AG20443 (cell line): Measurements from ENCODE around the gene TPRA1.
"Not testable (repeated sequence)": the region's sequence is repeated elsewhere in the genome, so short reads cannot be mapped to it uniquely, and the experiment has no call there.

Source experiments
- DNase-seq: peaks from one replicate; pipeline ENCODE4 v3.0.0; 2012; ENCODE audit warnings: low spot score, mixed read lengths

TPRA1 gene

GRCh38 chr3:127536830-127537812 lies 53.4 kb downstream of the TPRA1 start:
- no peak for DNase-seq

- no peak for DNase-seq
Measured at GRCh38 chr3:127535901-127536829, 54.4 kb downstream of the TPRA1 start.

DNA sequence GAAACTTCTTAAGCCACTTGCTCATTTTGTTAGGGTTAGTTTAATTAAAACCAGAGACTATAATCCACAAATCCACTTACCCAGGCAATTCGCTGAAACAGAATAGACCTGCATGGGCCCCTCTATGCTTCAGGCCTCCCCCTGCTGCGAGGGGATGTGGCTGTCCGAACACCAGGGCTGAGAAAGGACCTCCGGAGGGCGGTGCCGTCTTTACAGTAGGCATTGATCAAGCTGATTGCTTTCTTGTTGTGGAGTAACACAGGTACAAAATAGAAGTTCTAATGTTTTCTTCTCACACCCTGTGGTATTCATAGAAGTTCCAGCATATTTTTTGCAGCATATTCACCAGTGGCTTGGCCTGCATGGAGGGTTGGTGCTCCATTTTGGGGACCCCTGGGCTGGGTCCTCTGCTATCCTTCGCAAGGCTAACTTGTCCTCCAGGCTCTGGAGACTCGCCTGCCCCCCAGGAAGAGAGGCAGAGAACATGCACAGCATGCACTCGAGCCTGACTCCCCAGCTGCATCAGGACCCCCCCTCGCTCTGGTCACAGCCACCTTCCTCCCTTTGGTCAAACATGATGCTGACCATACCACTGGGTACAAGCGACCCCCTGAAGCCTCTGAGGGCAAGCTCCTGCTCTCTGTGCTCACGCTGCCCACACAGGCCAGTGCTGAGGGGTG lies 55.3 kb downstream of the TPRA1 start:
- DNase-seq: no peak

- DNase-seq: no peak
Measured at GRCh38 chr3:127534564-127534963, 56.0 kb downstream of the TPRA1 start.

DNA sequence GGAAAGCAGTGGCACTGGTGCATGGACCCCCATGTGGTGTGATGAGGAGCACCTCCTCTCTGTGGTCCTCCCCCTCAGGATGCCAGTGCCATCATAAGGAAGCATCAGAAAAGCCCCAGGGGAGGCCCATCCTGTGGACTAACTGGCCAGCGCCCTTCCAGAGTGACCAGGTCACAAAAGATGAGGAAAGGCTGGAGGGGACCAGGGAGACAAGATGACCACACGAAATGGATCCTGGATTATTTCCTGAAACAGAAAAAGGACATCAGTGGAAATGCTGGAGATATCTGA lies 56.4 kb downstream of the TPRA1 start:
- DNase-seq: no peak

DNA sequence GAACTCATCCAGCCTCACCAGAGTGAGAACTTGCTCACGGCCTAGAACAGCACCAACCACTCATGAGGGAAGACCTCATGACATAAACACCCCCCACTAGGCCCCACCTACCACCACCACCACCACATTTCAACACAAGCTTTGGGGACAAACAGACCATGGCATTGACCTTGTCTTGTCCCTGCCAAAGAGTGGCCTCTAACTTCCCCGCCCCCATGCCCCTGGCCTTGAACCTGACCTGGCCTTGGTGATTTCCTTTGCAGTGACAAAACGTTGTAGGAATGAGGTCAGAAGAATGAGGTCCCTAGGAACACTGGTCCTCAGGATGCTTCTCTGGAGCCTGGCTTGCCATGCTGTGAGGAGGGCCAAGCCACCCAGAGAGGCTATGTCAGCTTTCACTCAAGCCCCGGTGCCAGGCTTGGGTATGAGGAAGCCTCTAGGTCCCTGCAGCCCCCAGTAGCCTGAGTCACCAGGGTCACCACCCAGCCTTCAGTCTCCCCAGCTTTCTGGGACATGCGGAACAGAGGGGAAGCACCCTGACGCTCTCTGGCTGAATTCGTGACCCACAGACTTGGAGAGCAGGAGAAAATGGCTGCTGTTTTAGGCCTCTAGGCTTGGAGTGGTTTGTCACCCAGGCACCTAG lies 57.9 kb downstream of the TPRA1 start:
- DNase-seq: no peak

GRCh38 chr3:127531821-127532220 lies 58.7 kb downstream of the TPRA1 start:
- no peak for DNase-seq

DNA sequence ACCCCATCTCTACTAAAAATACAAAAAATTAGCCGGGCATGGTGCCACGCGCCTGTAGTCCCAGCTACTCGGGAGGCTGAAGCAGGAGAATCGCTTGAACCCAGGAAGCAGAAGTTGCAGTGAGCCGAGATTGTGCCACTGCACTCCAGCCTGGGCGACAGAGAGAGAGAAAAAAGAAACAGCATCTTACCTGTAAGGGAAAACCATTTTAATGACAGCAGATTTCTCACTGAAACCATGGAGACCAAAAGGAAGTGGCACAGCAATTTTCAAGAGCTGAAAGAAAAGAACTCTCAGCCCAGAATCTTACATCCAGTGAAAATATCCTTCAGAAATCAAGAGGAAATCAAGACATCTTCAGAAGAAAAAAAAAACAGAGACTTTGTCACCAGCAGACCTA lies 59.7 kb downstream of the TPRA1 start:
- not testable (repeated sequence) for DNase-seq

DNA sequence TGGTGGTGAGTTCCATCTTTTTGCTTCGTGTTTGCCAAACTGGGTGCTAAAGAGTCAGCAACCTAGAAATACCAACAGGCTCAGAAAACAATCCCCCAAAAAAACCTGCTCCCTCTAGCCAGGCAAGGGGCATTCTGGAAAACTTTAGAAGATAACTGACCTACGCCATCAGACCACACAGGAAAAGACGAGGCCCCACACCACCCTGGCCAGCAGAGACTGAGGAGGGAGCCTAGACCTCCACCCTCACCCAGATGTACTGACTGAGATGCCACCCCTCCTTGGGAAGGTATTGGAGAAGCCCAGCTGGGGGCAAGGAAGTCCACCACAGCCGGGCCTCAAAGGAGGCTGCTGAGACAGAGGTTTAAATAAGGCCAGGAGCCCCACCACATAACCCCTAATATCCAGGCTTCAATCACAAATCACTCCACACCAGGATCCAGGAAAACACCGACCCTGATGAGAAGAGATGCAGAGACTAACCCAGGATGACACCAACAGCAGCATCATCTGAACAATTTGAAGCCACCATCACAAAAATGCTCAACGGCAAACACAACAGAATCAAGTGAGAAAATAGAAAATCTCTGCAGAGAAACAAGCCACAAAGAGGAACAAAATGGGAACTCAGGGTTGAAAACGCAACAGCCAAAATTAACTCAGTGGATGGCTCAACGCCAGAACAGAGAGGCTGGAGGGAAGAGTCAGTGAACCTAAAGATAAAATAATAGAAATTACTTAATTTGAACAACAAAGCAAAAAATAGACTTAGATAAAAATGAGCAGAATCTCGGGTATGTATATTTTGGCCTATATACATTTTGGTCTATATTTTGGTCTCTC lies 61.0 kb downstream of the TPRA1 start:
- DNase-seq: no peak

DNA sequence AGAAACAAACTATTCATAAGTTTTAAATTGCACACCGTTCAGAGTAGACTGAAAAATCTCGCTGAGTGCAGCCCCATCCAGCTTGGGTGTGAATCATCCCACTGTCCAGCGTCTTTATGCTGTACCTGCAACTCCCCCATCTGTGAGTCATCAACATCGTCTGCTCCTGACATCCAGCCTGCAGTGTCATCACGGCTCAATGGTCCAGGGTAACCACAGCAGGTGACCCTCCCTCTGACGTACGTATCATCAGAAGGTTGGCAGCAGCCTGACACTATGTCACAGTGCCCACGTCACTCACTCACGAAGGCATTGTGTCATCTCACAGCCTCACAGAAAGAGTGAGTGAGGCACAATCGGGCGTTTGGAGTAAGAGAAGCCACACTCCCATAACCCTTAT lies 65.2 kb downstream of the TPRA1 start:
- DNase-seq: peak; percentile 37

GRCh38 chr3:127524296-127524896 lies 66.1 kb downstream of the TPRA1 start:
- DNase-seq: no peak
